Measurements from ENCODE around the gene IPPK. TPM values are rescaled to one million over a fixed set of nuclear protein-coding genes. Genes with fewer than 3 reads are reported as not detected.

Gene IPPK
- total and polyA plus RNA-seq, 2 of the 8 experiments (the other 6 are each of a cell fraction or from before 2014, with no cell fraction given) = 10.5 to 13.6 TPM

- H3K23ac ChIP-seq (ENCODE audit: insufficient read length) = no peak overlapping the region
- H3K4me2 ChIP-seq (ENCODE audit: insufficient read depth in 1 of 2, low read depth in 2 of 2, low read length in 2 of 2) = no peak overlapping the region
- H2BK20ac ChIP-seq (ENCODE audit: low read length) = no peak overlapping the region
- H3K9me3 ChIP-seq (ENCODE audit: insufficient read depth in 2 of 2, low read depth in 1 of 2, low read length in 1 of 2) = no peaks in the 10 kb centered on the region
- DNase-seq (ENCODE audit: low read depth in 1 of 2, low spot score in 2 of 2) (peak in 1 of 2 experiments; percentile 35), FAIRE-seq (no peak)
- no peaks in the 10 kb centered on the region for H3K4me1 ChIP-seq (replicated peaks in 1 of 4; ENCODE audit: control insufficient read depth in 3 of 4, insufficient read depth in 4 of 4, low read length in 3 of 4)
- H2BK120ac ChIP-seq (replicated peaks; ENCODE audit: low read depth, low read length) = no peak overlapping the region
- peaks cover 29 to 56% (median 52%) of the 10 kb centered on the region in 4 experiments for H3K36me3 ChIP-seq (ENCODE audit: control insufficient read depth in 2 of 4, insufficient read depth in 4 of 4, low read length in 3 of 4)
- no peaks in the 10 kb centered on the region for H3K23me2 ChIP-seq (ENCODE audit: low read depth, low read length)
- H3K27me3 ChIP-seq (replicated peaks in 1 of 4; ENCODE audit: control insufficient read depth in 3 of 4, extremely low read depth in 1 of 4, insufficient read depth in 3 of 4, low read length in 3 of 4) = no peaks in the 10 kb centered on the region
- ChIA-PET CTCF (ENCODE audit: partially characterized antibody) (interaction anchor here (0.5 to 11.9 kb wide), 27 partner anchors 7 to 387 kb away, joined by 3 to 236 read pairs (median 4); no protein-coding TSS in a partner anchor), POLR2A (ENCODE audit: partially characterized antibody) (interaction anchor here (0.8 kb wide), 1 partner anchor 15 kb away, joined by 3 read pairs; no protein-coding TSS in a partner anchor)
- H3K79me2 ChIP-seq (ENCODE audit: control insufficient read depth in 1 of 2, insufficient read depth in 2 of 2, low read length in 2 of 2) = no peaks in the 10 kb centered on the region
- no peaks in the 10 kb centered on the region for H3K79me1 ChIP-seq (ENCODE audit: low read depth, low read length)
- no peak overlapping the region for H2AFZ ChIP-seq (ENCODE audit: low read length)
- H3K56ac ChIP-seq (replicated peaks; ENCODE audit: insufficient read length, low read depth, low read length) = no peak overlapping the region
- no peak overlapping the region for H3K27ac ChIP-seq (ENCODE audit: low read depth, low read length)
- no peak overlapping the region for H2AK5ac ChIP-seq (ENCODE audit: low read depth, low read length)
- H4K8ac ChIP-seq (ENCODE audit: extremely low read depth, insufficient read depth, low read length) = no peak overlapping the region
- H3K14ac ChIP-seq (ENCODE audit: insufficient read length) = no peak overlapping the region
- no peak overlapping the region for H2BK12ac ChIP-seq (ENCODE audit: low read depth, low read length)
- H2BK5ac ChIP-seq (ENCODE audit: low read depth, low read length) = 0 out of 2 replicates have a peak overlapping the region, but pooled peaks have one; percentile 1
- H3K18ac ChIP-seq (ENCODE audit: extremely low read depth, low read length) = no peak overlapping the region
- no peak overlapping the region for H2BK15ac ChIP-seq (ENCODE audit: low read length)
- WGBS, 2 experiments (ENCODE audit: extremely low coverage in 1 of 2, insufficient coverage in 1 of 2, insufficient read length in 1 of 2, insufficient replicate concordance in 2 of 2, low coverage in 1 of 2, low lambda C conversion rate in 2 of 2, missing lambda C conversion rate in 1 of 2) = 95% methylated on average over 17 of the region's 21 CpGs; no CpG with 5 or more reads in 1 of the 2 experiments
- no peak overlapping the region for H3K4ac ChIP-seq (replicated peaks; ENCODE audit: insufficient read length, low read depth, low read length)
- no peak overlapping the region for H4K91ac ChIP-seq (replicated peaks; ENCODE audit: insufficient read length, low read length)
- H3K9ac ChIP-seq (replicated peaks in 1 of 4; ENCODE audit: extremely low read depth in 1 of 4, low read depth in 3 of 4, low read length in 3 of 4) = no peak overlapping the region
- no peak overlapping the region for H3K4me3 ChIP-seq (ENCODE audit: extremely low read depth in 1 of 4, insufficient read depth in 2 of 4, low read depth in 3 of 4, low read length in 4 of 4)
- H4K20me1 ChIP-seq (replicated peaks in 1 of 2; ENCODE audit: control insufficient read depth in 1 of 2, insufficient read depth in 2 of 2, low read length in 2 of 2) = peaks cover 4 to 19% of the 10 kb centered on the region in 2 experiments
- no peak overlapping the region for H4K5ac ChIP-seq (ENCODE audit: insufficient read length, low read depth, low read length)
- TF ChIP-seq POU5F1 (IDR thresholded peaks at IDR 0.05; ENCODE audit: low read depth, low read length) = no peak
- no peak for TF ChIP-seq NANOG (IDR thresholded peaks at IDR 0.05; ENCODE audit: insufficient read depth, low read depth, low read length, poor library complexity, severe bottlenecking)
- no peak for TF ChIP-seq SIRT6 (IDR thresholded peaks at IDR 0.05; ENCODE audit: low read length)
- TF ChIP-seq SP4 (IDR thresholded peaks at IDR 0.05; ENCODE audit: low read length) = no peak
- no peak for TF ChIP-seq JUND (IDR thresholded peaks at IDR 0.05; ENCODE audit: low read length)
- TF ChIP-seq SRF (IDR thresholded peaks at IDR 0.05; ENCODE audit: low read depth, low read length) = no peak
- TF ChIP-seq EP300 (IDR thresholded peaks at IDR 0.05; ENCODE audit: borderline replicate concordance in 1 of 2, low read depth in 2 of 2, low read length in 2 of 2) = no peak
- TF ChIP-seq CHD2 (IDR thresholded peaks at IDR 0.05; ENCODE audit: low read length) = no peak
- no peak for TF ChIP-seq RXRA (IDR thresholded peaks at IDR 0.05; ENCODE audit: insufficient read depth, low read depth, low read length)
- no peak for TF ChIP-seq KDM5A (IDR thresholded peaks at IDR 0.05; ENCODE audit: low read length)
- no peak for TF ChIP-seq RBBP5 (IDR thresholded peaks at IDR 0.05; ENCODE audit: borderline replicate concordance, low read depth, low read length)
- TF ChIP-seq TEAD4 (IDR thresholded peaks at IDR 0.05; ENCODE audit: low read depth, low read length) = no peak
- no peak for TF ChIP-seq HDAC6 (IDR thresholded peaks at IDR 0.05; ENCODE audit: low read depth, low read length)
Measured at GRCh38 chr9:92717201-92718085, 47.5 kb upstream of the IPPK start.

All from H1 (cell line).